Medulla oblongata (tissue), 1 donor: ENCODE data around the gene DVL1.

ENCODE experiments used
- DNase-seq: peaks from one replicate; pipeline ENCODE4 v3.0.0-alpha.2; 2015; ENCODE audit errors: extremely low spot score

Gene DVL1

DNA sequence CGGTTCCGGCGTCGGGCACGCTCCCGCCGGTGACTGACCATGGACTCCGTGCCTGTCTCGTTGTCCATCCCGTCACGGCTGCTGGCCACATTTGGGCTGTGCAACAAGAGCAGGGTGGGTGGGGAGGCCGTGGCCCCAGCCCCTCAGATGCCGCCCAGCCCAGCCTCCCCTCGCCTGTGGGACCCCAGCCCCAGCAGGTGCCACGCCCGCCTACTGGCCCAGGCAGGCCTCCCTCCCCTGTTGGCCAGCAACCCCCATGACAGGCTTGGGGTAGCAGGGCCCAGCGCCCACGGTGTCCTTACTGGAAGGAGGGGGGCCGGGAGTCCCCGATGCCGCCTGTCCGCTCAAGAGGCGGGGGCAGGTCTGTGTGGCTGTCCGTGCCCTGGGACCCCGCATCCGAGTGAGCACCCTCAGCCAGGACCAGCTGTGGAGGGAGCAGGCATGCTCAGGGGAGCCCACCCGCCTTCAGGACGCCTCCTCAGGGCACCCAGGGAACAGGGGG lies 7.1 kb downstream of the DVL1 start:
- no peak for DNase-seq

- no peak for DNase-seq
Observed at GRCh38 chr1:1341549-1342021, 7.6 kb downstream of the DVL1 start.

DNA sequence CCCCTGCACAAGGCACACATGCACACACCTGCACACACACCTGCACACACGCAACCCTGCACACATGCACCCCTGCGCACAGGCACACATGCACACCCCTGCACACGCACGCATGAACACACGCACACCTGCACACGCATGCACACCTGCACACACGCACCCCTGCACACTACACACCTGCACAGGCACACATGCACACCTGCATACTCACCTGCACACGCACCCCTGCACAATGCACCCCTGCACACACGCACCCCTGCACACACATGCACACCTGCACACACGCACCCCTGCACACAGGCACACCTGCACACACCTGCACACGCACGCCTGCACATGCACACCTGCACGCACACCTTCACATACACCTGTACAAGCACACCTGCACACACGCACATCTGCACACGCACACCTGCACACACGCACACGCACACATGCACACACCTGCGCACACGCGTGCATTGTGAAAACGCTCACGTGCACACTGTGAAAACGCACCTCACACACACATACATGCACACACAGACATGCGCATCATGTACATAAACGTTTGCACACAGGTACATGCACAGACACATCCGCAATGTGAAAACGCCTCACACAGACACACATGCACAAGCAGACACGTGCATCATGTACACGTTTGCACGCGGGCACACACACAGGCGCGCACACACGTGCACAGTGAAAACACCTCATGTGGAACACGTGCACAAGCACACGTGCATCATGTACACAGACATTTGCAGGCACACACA lies 8.2 kb downstream of the DVL1 start:
- no peak for DNase-seq

DNA sequence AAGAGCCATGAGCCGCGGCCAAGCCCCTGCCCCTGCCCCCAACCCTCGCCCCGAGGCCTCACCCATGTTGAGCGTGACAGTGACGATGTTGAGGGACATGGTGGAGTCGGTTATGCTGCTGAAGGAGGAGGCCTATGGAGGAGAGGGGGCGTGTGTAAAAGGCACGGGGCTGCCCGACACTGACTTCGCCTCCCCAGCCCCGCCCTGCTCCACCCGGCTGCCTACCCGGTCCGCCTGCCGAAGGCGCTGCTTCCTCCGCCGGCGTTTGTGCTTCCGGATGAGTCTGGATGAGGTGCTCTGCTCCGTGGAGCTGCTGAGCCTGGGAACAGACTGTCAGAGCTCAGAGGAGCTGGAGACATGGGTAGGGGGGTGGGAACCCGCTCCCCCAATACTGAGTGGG lies 9.0 kb downstream of the DVL1 start:
- no peak for DNase-seq

DNA sequence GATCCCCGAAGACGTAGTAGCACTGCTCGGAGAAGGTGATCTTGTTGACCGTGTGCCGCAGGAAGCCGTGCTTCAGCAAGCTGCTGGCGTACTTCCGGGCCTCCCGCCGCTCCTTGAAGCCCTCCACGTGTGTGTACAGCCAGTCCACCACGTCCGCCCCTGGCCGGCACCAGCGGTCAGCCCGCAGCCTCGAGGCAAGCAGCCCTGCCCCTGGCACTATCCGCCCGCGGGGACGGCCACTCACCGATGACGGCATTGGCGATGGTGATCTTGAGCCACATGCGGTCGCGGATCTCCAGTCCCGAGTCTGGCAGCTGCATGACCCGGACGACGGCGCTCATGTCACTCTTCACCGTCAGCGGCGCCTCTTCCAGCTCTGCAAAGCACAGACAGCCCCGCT lies 10.9 kb downstream of the DVL1 start:
- no peak for DNase-seq

DNA sequence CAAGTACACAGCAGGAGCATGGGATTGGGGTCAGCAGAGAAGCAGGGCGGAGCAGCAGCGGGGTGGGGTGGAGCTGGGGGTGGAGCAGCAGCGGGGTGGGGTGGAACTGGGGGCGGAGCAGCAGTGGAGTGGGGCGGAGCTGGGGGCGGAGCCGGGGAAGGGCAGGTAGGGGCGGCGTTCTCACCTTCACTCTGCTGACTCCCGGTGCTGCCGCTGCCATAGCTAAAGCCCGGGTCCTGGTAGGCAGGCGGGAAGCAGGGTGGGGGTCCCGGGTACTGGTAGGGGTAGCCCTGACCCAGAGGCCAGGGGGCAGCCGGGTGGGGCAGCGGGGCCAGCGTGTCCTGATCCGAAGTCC lies 11.4 kb downstream of the DVL1 start:
- no peak for DNase-seq

GRCh38 chr1:1336931-1337792 lies 12.1 kb downstream of the DVL1 start:
- DNase-seq, result no peak

DNA sequence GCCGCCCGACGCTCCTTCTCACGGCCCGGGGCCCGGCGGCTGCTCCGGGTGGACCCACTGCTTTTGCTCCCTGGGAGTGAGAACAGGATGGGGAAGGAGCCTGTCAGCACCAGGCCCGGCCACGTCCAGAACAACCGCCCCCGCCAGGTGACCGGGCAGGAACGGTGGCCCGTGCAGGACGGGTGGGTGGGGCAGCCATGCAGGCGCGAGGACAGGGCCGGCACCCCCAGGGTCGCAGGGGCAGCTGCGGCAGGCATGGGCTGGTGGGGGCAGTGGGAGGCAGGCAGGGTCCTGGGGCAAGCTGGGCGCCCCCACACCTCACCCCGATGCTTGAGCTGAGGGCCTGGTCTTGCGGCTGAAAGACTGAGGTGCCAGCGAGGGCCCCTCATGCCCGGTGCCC lies 12.8 kb downstream of the DVL1 start:
- DNase-seq, result no peak

DNA sequence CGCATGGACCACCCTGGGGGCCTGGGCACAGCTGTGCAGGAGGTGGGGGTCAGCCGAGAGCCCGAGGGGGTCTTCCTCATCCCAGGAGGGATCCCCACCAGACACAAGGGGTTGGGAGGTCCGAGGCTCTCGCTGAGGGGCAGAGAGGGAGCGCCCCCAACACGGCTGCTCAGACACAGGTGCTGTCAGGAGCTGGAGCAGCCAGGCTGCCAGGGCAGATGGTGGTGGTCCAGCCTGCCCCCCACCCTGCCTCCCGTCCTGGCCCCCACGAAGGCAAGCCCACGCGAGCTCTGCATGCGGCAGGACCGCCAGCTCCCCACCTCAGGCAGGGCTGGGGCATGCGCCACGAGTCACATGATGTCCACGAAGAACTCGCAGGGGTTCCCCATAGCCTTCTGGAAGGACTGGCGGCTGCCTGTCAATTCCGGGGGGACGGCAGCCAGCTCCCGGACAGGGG lies 13.4 kb downstream of the DVL1 start:
- DNase-seq, result no peak

- no peak for DNase-seq
Observed at GRCh38 chr1:1335283-1335682, 13.9 kb downstream of the DVL1 start.

DNA sequence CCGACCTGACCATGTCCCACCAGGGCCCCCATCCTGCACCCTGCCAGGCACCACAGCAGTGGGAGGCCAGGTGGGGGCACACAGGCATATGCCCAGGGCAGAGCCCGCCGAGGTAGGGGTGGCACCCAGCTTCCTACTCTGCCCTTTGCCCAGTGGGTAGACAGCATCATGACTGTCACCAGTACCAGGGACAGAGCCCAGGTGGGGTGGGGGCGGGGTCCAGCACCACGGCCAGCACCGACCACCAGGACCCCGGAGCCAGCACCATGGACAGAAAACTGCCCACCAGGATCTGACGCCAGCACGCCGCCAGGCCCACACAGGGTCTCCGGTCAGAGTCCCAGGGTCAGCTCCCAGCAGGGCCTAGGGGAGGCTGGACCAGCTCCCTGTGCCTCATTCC lies 14.4 kb downstream of the DVL1 start:
- no peak for DNase-seq

GRCh38 chr1:1333551-1334241 lies 15.5 kb downstream of the DVL1 start:
- no peak for DNase-seq

GRCh38 chr1:1332774-1333480 lies 16.3 kb downstream of the DVL1 start:
- no peak for DNase-seq

DNA sequence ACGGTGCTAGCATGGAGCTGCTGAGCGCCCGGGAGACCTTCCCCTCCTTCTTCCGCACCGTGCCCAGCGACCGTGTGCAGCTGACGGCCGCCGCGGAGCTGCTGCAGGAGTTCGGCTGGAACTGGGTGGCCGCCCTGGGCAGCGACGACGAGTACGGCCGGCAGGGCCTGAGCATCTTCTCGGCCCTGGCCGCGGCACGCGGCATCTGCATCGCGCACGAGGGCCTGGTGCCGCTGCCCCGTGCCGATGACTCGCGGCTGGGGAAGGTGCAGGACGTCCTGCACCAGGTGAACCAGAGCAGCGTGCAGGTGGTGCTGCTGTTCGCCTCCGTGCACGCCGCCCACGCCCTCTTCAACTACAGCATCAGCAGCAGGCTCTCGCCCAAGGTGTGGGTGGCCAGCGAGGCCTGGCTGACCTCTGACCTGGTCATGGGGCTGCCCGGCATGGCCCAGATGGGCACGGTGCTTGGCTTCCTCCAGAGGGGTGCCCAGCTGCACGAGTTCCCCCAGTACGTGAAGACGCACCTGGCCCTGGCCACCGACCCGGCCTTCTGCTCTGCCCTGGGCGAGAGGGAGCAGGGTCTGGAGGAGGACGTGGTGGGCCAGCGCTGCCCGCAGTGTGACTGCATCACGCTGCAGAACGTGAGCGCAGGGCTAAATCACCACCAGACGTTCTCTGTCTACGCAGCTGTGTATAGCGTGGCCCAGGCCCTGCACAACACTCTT lies 17.0 kb downstream of the DVL1 start:
- DNase-seq, result no peak

DNA sequence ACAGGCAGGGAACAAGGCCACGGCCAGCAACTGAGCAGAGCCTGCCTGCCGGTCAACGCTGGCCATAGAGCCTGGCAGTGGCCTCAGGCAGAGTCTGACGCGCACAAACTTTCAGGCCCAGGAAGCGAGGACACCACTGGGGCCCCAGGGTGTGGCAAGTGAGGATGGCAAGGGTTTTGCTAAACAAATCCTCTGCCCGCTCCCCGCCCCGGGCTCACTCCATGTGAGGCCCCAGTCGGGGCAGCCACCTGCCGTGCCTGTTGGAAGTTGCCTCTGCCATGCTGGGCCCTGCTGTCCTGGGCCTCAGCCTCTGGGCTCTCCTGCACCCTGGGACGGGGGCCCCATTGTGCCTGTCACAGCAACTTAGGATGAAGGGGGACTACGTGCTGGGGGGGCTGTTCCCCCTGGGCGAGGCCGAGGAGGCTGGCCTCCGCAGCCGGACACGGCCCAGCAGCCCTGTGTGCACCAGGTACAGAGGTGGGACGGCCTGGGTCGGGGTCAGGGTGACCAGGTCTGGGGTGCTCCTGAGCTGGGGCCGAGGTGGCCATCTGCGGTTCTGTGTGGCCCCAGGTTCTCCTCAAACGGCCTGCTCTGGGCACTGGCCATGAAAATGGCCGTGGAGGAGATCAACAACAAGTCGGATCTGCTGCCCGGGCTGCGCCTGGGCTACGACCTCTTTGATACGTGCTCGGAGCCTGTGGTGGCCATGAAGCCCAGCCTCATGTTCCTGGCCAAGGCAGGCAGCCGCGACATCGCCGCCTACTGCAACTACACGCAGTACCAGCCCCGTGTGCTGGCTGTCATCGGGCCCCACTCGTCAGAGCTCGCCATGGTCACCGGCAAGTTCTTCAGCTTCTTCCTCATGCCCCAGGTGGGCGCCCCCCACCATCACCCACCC lies 17.9 kb downstream of the DVL1 start, which contains the start of gene TAS1R3:
TAS1R3 (plus strand) TSS at position 213 of the 898 bp plus-strand sequence; CDS start at position 279, 66 bp downstream.
- DNase-seq, result no peak

DNA sequence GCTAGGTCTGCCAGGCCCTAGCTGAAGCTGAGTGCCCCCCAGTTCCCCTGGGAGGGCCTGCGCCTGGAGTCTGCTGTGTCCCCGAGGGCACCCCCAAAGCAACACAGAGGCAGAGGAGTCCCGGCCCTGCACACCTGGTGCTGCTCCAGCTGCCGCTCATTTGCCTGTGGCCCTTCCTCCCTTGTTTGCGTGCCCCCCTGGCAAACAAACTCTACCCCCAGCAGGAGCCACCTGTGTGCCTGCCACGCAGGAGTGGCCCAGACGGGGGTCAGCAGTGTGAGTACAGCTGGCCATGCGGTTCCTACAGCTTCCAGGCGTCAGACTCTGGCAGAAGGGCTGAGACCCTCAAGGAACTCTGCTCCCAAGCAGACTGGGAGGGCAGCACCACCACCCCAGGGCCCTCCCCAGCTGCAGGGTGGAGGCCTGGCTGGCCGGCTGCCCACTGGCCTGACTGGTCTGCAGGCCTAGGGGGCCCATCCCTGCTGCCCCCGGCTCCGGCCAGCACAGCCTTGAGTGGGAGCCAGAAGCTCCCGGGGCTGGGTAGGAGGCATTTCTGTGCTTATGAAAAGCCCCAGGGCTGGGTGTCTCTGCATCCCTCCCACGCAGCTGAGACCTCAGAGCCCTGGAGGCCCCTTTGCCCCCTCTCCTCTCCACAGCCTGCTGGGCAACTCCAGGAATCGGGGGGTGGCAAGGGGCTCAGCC lies 18.7 kb downstream of the DVL1 start:
- DNase-seq, result no peak

GRCh38 chr1:1329304-1330210 lies 19.7 kb downstream of the DVL1 start:
- DNase-seq, result no peak

GRCh38 chr1:1328254-1328653 lies 21.0 kb downstream of the DVL1 start:
- DNase-seq, result no peak
